ENCODE measurements around the gene TBC1D12.

Gene TBC1D12

DNA sequence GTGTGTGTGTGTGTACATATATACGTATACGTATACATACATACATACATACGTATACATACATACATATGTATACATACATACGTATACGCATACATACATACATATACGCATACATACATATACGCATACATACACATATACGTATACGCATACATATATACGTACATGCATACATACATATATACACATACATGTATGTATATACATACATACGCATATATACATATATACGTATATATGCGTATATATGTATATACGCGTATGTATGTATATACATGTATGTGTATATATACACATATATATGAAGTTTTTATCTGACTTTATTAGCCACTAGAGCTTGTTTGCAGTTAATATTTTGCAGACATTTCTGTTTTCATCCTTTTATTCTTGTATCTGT lies 63.3 kb downstream of the TBC1D12 start:
- H3K4me3 ChIP-seq (ENCODE audit: low read depth, low read length) = no peak overlapping the region
- TF ChIP-seq, protein P1, sequence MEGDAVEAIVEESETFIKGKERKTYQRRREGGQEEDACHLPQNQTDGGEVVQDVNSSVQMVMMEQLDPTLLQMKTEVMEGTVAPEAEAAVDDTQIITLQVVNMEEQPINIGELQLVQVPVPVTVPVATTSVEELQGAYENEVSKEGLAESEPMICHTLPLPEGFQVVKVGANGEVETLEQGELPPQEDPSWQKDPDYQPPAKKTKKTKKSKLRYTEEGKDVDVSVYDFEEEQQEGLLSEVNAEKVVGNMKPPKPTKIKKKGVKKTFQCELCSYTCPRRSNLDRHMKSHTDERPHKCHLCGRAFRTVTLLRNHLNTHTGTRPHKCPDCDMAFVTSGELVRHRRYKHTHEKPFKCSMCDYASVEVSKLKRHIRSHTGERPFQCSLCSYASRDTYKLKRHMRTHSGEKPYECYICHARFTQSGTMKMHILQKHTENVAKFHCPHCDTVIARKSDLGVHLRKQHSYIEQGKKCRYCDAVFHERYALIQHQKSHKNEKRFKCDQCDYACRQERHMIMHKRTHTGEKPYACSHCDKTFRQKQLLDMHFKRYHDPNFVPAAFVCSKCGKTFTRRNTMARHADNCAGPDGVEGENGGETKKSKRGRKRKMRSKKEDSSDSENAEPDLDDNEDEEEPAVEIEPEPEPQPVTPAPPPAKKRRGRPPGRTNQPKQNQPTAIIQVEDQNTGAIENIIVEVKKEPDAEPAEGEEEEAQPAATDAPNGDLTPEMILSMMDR (IDR thresholded peaks at IDR 0.05; ENCODE audit: low read depth, low read length, missing control alignments) = no peak
- DNase-seq (ENCODE audit: low read depth) = no peak

DNA sequence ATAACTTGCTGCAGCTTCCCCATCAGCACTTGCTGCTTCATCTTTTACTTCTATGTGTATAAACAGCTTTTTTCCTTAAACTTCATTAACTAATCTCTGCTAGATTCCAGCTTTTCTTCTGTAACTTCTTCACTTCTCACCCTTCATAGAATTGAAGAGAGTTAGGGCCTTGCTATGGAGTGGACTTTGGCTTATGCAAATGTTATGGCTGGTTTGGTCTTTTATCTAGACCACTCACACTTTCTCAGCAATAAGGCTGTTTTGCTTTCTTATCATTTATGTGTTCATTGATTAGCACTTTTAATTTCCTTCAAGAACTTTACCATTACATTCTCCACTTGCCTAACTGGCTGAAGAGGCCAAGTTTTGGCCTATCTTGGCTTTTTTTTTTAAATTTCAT lies 79.1 kb downstream of the TBC1D12 start:
- no peak for DNase-seq (ENCODE audit: low read depth)
- no peak overlapping the region for H3K4me3 ChIP-seq (ENCODE audit: low read depth, low read length)
- TF ChIP-seq, protein P1 (IDR thresholded peaks at IDR 0.05; ENCODE audit: low read depth, low read length, missing control alignments) = no peak

DNA sequence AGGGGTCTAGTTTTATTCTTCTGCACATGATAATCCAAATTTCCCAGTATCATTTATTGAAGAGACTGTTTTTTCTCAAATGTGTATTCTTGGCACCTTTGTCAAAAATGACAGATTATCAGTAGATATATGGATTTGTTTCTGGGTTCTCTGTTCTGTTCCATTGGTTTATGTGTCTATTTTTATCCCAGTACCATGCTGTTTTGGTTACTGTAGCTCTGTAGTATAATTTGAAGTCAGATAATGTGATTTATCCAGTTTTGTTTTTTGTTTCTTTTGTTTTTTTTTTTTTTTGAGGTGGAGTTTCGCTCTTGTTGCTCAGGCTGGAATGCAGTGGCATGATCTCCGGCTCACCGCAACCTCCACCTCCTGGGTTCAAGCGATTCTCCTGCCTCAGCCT lies 81.6 kb downstream of the TBC1D12 start:
- DNase-seq (ENCODE audit: low read depth) = no peak
- TF ChIP-seq, protein P1 (IDR thresholded peaks at IDR 0.05; ENCODE audit: low read depth, low read length, missing control alignments) = no peak
- no peak overlapping the region for H3K4me3 ChIP-seq (ENCODE audit: low read depth, low read length)

DNA sequence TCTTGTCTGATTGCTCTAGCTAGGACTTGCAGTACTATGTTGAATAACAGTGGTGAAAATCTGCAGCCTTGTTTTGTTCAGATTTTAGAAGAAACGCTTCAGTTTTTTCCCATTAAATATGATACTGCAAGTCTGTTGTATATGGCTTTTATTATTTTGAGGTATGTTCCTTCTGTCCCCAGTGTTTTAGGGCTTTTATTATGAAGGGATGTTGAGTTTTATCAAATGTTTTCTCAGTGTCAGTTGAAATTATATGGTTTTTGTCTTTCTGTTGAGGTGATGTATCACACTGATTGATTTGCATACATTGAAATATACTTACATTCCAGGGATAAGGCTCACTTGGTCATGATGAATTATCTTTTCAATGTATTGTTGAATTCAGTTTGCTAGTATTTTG lies 82.8 kb downstream of the TBC1D12 start:
- no peak for DNase-seq (ENCODE audit: low read depth)
- H3K4me3 ChIP-seq (ENCODE audit: low read depth, low read length) = no peak overlapping the region
- TF ChIP-seq, protein P1 (IDR thresholded peaks at IDR 0.05; ENCODE audit: low read depth, low read length, missing control alignments) = no peak

DNA sequence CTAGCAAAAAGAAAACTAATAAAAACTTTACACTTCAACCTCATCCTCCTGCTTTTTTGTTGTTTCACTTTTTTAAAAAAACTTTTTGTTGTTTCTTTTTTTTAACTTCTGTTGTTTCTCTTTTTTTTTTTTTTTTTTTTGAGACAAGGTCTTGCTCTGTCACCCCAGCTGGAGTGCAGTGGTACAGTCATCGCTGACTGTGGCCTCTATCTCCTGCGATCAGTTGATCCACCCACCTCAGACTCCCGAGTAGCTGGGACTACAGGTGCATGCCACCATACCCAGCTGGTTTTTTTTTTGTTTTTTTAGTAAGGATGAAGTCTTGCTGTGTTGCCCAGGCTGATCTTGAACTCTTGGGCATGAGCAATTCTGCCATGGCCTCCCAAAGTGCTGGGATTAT lies 85.2 kb downstream of the TBC1D12 start:
- no peak for DNase-seq (ENCODE audit: low read depth)
- no peak overlapping the region for H3K4me3 ChIP-seq (ENCODE audit: low read depth, low read length)
- TF ChIP-seq, protein P1 (IDR thresholded peaks at IDR 0.05; ENCODE audit: low read depth, low read length, missing control alignments) = no peak

DNA sequence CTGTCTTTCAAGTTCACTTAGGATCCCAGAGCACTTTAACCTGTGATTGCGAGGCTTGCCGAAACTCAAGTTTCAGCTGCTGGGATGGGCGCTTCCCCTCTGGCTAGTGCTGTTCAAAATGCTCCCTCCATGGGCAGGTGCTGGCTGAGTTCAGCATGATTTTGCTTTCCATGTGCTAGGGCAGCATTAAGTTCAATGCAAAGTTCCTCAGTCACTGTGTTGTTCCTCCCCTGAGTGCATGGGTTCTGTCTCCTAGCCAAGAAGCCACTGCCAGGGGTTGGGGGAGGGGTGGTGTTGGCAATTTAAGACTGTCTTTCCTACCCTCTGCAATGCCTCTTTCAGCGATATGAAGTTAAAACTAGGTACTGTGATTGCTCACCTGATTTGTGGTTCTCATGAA lies 86.8 kb downstream of the TBC1D12 start:
- no peak overlapping the region for H3K4me3 ChIP-seq (ENCODE audit: low read depth, low read length)
- no peak for DNase-seq (ENCODE audit: low read depth)
- TF ChIP-seq, protein P1 (IDR thresholded peaks at IDR 0.05; ENCODE audit: low read depth, low read length, missing control alignments) = no peak

DNA sequence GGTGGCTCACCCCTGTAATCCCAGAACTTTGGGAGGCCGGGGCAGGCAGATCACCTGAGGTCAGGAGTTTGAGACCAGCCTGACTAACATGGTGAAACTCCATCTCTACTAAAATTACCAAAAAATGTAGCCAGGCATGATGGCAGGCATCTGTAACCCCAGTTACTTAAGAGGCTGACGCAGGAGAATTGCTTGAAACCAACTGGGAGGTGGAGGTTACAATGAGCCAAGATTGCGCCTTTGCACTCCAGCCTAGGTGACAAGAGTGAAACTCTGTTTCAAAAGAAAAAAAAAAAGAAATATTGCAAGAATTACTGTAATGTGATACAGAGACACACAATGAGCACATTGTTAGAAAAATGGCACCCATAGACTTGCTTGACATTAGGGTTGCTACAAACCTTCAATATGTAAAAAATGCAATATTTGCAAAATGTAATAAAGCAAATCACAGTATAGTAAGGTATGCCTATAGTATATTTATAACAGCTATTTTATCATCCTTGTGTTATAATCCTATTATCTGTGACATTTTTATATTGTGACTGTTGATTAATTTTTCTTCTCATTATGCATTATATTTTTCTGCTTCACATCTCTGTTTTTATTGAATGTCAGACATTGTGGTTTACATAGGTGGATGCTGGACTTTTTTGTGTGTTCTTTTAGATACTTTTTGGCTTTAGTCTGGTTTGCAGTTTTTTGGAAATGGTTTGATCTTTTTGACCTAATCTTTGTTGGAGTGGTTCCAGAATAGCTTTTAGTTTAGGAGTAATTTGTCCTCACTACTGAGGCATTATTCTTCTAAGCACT lies 87.8 kb downstream of the TBC1D12 start:
- DNase-seq (ENCODE audit: low read depth) = no peak
- H3K4me3 ChIP-seq (ENCODE audit: low read depth, low read length) = no peak overlapping the region
- TF ChIP-seq, protein P1 (IDR thresholded peaks at IDR 0.05; ENCODE audit: low read depth, low read length, missing control alignments) = no peak
